Lower leg skin (tissue), 4 donors: ENCODE results near the gene TSPOAP1. TPM values are rescaled to one million over a fixed set of nuclear protein-coding genes. Genes with fewer than 3 reads are reported as not detected.

ENCODE experiments used
- DNase-seq, 2 donors: peaks; one replicate each; pipeline ENCODE4 v3.0.0-alpha.2; 2019; ENCODE audit warnings: low spot score in 2 of 2
- H3K4me3 ChIP-seq: fragments of 200-600 bp; sonication (generic); 2 replicates; pipeline ENCODE4 v1.5.1; 2017; ENCODE audit warnings: mild to moderate bottlenecking, low read depth; ENCODE audit not compliant: poor library complexity, severe bottlenecking
- CTCF ChIP-seq, 3 donors: fragments of 450-650 bp; IDR thresholded peaks; one replicate each; pipeline ENCODE4 v1.5.1; 2016; ENCODE audit warnings: antibody characterized with exemption in 3 of 3, mild to moderate bottlenecking in 3 of 3, moderate library complexity in 2 of 3
- POLR2A ChIP-seq, 2 donors: fragments of 450-650 bp; IDR thresholded peaks; one replicate each; pipeline ENCODE4 v1.6.1; 2016 to 2017; ENCODE audit warnings: antibody characterized with exemption in 2 of 2, mild to moderate bottlenecking in 1 of 2, moderate library complexity in 1 of 2
- WGBS, 2 donors: methylation state at CpG; one replicate each; pipeline ENCODE4 v1.1.5; 2018; 5-methylcytosine and 5-hydroxymethylcytosine counted together
- intact Hi-C: fragments of 100-400 bp; cut with DNase I; formaldehyde crosslinking; loops from one replicate; pipeline ENCODE4 v1.15.0; 2023; ENCODE audit warnings: low total_unique reads
- total RNA-seq, 4 donors: library from RNA; depleted of rRNA; stranded (reverse); fragments of >200 nt; gene quantifications; one replicate each; pipeline ENCODE4 v1.1.0, GENCODE V29; 2016

Gene TSPOAP1
- total RNA-seq, 4 donors from 2014 or later, result 8.2 to 18.3 (median 8.8) TPM

GRCh38 chr17:58314706-58315015, 13.9 kb downstream of the TSPOAP1 start:
- 87 to 88% methylated on average over 6 of the region's 6 CpGs for WGBS, 2 donors
- intact Hi-C loops, result no loop called here
- H3K4me3 ChIP-seq, result no peak overlapping the region
- no peak for DNase-seq
- TF ChIP-seq POLR2A (IDR thresholded peaks at IDR 0.05), result no peak
- TF ChIP-seq CTCF (IDR thresholded peaks at IDR 0.05), result no peak

- no peak for TF ChIP-seq CTCF (IDR thresholded peaks at IDR 0.05)
- H3K4me3 ChIP-seq, result no peak overlapping the region
- peak in 1 of 2 donors; percentile 45 for DNase-seq
- 68 to 70% methylated on average over 7 of the region's 7 CpGs for WGBS, 2 donors
- intact Hi-C loops, result no loop called here
Observed at GRCh38 chr17:58313815-58314705, 14.5 kb downstream of the TSPOAP1 start.

GRCh38 chr17:58312829-58313228, 15.8 kb downstream of the TSPOAP1 start:
- intact Hi-C loops, result no loop called here
- WGBS, 2 donors, result 51 to 58% methylated on average over 1 of the region's 1 CpG
- TF ChIP-seq CTCF (IDR thresholded peaks at IDR 0.05) (no peak), POLR2A (IDR thresholded peaks at IDR 0.05) (no peak)
- H3K4me3 ChIP-seq, result no peak overlapping the region
- peak in 1 of 2 donors; percentile 8 for DNase-seq

- TF ChIP-seq CTCF (IDR thresholded peaks at IDR 0.05), result no peak
- no peak for TF ChIP-seq POLR2A (IDR thresholded peaks at IDR 0.05)
- peak; percentile 9 to 70 for DNase-seq
- H3K4me3 ChIP-seq, result no peak overlapping the region
- intact Hi-C loops, result no loop called here
- 91 to 92% methylated on average over 12 to 19 of the region's 23 CpGs for WGBS, 2 donors
Observed at GRCh38 chr17:58312021-58312630, 16.5 kb downstream of the TSPOAP1 start.

GRCh38 chr17:58311429-58311894, 17.1 kb downstream of the TSPOAP1 start:
- WGBS, 2 donors, result 84 to 89% methylated on average over 8 to 9 of the region's 9 CpGs
- TF ChIP-seq CTCF (IDR thresholded peaks at IDR 0.05), result no peak
- no peak overlapping the region for H3K4me3 ChIP-seq
- intact Hi-C loops, result no loop called here
- peak in 1 of 2 donors; percentile 10 for DNase-seq
